Posterior cingulate gyrus (tissue), 11 donors: ENCODE data around the gene MIF.
"Not testable (repeated sequence)": the region's sequence is repeated elsewhere in the genome, so short reads cannot be mapped to it uniquely, and the experiment has no call there.

ENCODE experiments used
- DNase-seq, 10 donors: peaks; one replicate each; pipeline versions ENCODE4 v3.0.0 to v3.0.0-alpha.2; 2020 to 2021; ENCODE audit warnings: mixed read lengths in 3 of 10
- intact Hi-C: fragments of 100-400 bp; cut with DNase I; formaldehyde crosslinking; loops from one replicate; pipeline ENCODE4 v1.15.1; 2023

MIF gene

GRCh38 chr22:23921586-23922201 is 27.5 kb downstream of the MIF start:
- DNase-seq, intact Hi-C loops: not testable (repeated sequence)

- no peak for DNase-seq
- intact Hi-C loops = no loop called here
Measured at GRCh38 chr22:23922921-23923320, 28.7 kb downstream of the MIF start.

- no peak for DNase-seq
- intact Hi-C loops = no loop called here
Measured at GRCh38 chr22:23925020-23925606, 30.9 kb downstream of the MIF start.

DNA sequence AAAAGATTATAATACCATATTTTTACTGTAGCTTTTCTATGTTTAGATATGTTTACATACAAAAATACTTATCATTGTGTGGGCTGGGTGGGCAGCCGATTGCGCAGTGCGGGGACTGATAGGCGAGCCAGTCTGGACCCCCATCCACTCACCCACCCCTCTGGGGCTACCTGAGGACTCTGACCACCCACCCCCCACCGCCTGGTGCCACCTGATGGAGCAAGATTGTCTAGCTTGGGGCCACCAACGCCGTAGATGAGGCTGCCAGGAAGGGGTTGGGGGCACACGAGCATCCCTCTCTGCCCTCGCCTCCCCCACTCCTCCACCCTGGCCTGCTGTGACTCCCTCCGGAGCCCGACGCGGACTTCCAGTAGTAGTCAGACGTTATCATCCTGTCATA is 32.4 kb downstream of the MIF start:
- DNase-seq = no peak
- intact Hi-C loops = no loop called here

DNA sequence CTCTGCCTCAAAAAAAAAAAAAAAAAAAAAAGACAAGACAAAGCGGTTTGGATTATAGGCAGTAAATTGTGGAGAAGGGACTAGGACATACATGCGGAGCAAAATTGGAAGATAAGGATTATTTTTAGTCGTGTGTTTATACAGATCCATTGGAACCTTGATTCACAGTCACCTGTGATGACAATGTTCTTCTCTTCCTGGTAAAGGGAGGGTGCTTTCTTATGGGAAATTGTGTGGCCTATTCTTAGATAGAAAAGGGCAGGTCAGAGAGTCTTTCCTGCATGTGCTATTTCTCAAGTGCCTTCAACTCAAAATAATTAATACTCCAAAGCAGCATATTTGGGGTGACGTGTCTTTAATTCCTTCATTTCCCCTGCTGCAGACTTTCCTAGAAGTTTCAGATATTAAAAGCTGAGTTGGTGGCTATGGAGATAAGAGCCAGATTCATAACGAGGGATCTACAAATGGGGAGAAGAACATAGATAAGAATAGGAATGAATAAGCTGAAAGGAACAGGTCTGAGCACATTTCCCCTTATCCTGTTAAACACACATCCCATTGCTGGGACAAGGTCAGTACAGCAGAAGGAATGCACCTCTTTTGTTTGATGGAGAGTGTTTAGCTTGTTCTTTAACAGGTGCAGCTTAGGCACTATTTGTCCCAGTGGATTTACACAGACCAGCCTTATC is 44.3 kb downstream of the MIF start:
- intact Hi-C loops = no loop called here

GRCh38 chr22:23939017-23939357 is 44.8 kb downstream of the MIF start:
- intact Hi-C loops = no loop called here
- DNase-seq = no peak

More for the DNA sequence above, 44.3 kb downstream of the MIF start:
- no peak for DNase-seq

- DNase-seq, intact Hi-C loops: not testable (repeated sequence)
Measured at GRCh38 chr22:23940166-23940565, 46.0 kb downstream of the MIF start.
